Measurements from ENCODE around the gene PTPRD.

- no peak for TF ChIP-seq EZH2 (IDR thresholded peaks at IDR 0.05)
- no peak for TF ChIP-seq EZH2phosphoT487 (IDR thresholded peaks at IDR 0.05)
- no peak for TF ChIP-seq CTCF (IDR thresholded peaks at IDR 0.05)
Measured at GRCh38 chr9:8845808-8846207, 1767.0 kb downstream of the PTPRD start.

All from neural progenitor cell (in vitro differentiated cells).